SKM-1 treated with dmso at 0.1 percent for 144 hours (cell line): ENCODE measurements around the gene HDAC11.

ENCODE experiments used
- DNase-seq: peaks from one replicate; lab custom pipeline; 2025; ENCODE audit not compliant: unreplicated experiment; lab: John Stamatoyannopoulos, UW

Gene HDAC11

GRCh38 chr3:13540297-13540995, 60.3 kb downstream of the HDAC11 start:
- DNase-seq: no peak

DNA sequence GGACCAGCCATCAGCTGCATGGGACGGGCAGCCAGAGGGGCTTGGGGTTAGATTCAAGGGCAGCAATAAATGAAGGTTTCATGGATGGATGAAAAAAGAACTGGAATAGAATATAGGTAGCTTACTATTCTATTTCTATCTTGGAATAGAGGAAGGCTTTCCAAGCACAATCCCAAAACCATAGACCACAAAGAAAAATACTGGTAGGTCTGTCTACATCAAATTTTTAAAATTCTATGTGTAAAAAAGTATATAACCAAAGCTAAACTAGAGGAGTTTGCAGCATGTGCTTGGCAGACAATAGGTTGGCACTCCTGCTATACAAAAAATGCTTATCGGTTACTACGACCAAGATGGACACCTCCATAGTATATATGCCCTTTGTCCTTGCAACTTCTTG, 61.6 kb downstream of the HDAC11 start:
- DNase-seq: no peak

DNA sequence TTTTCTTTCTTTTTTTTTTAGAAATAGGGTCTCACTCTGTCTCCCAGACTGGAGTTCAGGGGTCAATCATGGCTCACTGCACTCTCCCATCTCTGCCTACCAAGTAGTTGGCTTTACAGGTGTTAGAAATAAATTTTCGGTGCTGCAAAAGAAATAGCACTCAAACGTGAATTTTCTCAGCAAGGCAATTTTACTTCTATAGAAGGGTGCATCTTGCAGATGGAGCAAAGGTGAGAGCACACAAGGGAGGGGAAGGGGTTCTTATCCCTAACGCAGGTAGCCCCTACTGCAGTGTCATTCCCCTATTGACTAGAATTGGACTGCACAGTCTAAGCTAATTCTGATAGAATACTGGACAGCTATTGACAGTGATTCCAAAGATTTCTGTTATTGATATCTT, 62.0 kb downstream of the HDAC11 start:
- no peak for DNase-seq

- DNase-seq: no peak
Measured at GRCh38 chr3:13543253-13543652, 63.1 kb downstream of the HDAC11 start.

DNA sequence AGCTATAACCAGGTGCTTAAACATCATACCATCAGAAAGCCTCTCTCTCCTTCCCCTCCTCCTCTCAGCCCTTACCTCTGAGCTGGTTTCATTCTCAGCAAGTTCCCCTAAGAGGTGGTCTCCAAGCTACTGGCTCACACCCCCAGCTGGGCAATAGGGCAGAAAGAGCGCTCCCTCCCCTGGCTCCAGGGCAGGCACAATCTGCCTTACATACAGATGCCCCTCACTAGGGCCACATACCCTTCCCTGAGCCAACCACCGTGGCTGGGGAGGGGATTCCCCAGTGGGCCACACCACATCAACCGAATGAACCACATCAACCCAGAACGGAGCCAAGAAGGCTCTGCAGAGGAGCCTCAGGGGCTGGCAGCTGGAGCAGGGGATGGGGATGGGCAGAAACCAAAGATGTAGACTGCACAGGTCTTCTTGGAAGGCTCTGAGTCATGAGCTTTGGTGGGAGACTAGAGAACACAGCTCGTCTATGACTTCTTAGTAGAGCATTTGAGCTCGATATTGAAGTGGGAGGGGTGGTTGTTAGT, 64.3 kb downstream of the HDAC11 start:
- no peak for DNase-seq

DNA sequence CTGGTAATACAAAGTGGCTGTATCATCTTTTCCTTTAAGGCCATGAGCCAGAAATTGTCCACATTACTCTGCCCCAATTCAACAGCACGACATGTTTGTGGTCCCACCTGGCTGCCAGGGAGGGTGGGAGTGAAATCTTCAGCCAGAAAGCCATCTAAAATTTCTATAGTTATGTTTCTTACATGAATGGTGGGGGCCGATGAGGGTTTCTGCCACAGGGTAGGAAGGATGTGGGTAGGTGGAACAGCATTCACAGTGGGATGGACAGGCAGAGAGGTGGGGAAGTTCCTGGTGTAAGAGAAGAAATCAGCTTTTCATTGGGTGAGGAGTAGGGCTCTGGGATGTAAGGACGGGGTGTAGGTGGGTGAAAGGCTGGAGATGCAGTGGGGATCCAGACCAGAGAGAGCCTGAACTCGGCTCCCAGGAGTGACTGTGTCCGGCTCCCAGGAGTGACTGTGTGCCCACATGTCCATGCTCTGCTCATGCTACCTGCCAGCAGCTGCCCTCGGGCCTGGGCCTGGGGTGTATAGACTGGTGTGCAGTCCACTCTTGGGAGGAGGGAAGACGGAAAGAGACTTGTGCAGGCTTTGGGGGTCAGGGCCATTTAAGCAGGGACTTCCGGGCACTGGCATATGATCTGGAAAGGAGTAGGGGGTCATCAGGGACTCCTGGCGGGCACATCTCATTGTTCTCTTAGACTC, 65.0 kb downstream of the HDAC11 start:
- DNase-seq: no peak

- DNase-seq: no peak
Measured at GRCh38 chr3:13545952-13546454, 65.9 kb downstream of the HDAC11 start.

GRCh38 chr3:13546667-13547171, 66.6 kb downstream of the HDAC11 start:
- DNase-seq: no peak

DNA sequence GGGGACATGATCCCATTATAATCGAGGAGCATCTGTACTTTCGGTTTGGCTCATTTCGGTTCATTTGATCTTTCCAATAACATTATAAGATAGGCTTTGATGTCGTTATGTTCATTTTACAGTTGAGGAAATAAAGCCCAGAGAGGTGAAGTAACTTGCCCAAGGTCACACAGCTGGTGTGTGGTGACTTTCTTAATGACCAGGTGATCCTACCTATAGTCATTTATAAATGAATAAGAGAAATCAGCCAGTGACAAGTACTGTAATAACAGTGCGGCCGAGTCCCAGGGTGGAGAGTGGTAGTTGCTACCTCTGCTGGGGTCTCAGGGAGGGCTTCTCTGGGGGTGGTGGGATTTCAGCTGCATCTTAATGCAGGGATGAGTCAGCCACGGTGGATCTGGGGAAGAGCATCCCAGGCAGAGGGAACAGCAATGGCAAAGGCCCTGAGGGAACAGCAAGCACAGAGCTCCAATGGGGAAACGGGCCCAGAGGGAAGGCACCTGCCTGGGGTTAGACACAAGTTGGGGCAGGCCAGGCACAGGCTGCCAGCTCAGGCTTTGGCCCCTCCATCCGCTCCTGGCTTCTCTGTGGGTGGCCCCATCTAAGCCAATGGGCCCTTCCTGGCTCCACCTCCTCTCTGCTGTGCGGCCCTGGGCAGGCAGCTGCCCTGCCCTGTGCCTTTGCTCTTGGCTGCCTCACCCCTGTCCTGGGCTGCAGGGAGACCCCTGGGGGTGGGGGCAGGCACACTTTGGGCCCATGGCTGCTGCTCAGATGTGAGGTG, 67.7 kb downstream of the HDAC11 start:
- DNase-seq: no peak

- peak; percentile 3 for DNase-seq
Measured at GRCh38 chr3:13548696-13549622, 68.9 kb downstream of the HDAC11 start, which contains the start of gene FBLN2. TSS of gene FBLN2 (plus strand) at chr3:13549125. CDS start at chr3:13570356, 21,231 bp downstream.

- no peak for DNase-seq
Measured at GRCh38 chr3:13549623-13550422, 69.7 kb downstream of the HDAC11 start.

DNA sequence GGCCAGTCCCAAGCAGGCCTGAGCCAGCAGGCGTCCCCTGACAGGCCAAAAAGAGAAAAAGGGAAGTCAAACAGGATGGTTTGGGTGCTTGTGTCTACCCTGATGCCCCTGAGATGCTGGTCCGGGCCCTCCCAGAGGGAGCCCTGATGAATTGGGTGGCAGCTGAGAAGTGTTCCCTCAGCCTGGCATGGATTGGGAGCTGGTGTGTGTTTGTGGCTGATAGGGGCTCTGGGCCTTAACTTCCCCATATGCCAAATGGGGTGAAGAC, 70.3 kb downstream of the HDAC11 start:
- no peak for DNase-seq

DNA sequence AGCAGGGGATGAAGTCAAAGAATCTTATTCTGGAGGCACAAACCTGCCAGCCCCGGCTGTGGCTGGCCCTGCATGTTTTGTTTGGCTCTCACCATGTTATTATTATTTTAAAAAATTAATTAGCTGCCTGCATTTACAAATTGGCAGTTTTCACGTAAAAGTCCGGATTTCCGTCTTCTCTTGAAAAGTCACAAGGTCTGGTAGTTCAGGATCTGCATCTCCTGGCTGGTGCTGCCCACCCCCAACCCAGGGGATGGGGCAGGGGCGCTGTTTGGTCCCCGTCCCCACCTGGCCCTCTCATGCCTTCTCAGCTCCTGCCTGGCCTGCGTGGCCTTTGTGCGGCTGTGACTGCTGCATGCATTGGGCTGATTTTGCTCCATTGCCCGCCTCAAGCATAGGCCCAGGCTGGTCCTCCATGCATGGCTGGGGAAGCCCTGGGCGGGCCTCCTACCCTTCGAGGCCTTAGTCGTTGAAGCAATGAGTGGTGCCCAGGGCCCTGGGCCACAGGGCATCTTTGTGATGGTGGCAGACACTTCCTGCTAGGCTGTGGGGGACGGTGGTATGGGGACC, 70.8 kb downstream of the HDAC11 start:
- DNase-seq: no peak

DNA sequence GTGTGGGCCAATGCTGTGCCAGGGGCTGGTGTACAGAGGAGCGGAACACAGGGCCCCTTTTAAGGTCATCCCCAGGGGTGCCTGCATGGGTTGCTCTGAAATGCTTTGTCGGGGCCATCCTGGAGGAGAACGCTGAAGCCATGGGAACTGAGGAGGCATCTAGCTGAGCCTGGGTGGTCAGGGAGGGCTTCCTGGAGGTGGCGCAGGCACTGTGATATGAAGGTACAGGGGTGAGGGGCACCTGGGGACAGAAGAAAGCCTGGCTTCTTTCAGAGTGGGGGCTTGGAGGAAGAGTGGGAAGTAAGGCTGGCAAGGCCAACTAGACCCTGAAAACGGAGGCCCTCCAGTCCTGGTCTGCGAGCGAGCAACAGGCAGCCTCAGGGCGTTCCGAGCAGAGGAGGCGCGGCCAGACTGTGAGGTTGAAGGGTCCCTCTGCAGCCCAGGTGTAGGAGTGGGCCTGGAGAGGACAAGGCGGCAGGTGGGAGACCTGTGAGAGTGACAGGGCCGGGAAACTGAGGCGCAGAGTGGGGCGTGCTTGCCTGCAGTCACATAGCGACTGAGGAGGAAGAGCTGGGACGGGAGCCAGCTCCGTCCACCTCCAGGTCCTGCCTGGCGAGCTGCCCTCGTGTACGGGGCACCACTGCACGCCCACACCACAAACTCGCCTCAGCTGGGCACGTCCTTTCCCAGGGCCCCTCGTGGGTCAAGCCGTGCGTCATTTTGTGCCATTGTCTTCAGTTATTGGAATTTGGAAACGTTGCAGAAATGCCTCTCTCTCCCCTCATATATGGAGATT, 72.9 kb downstream of the HDAC11 start:
- DNase-seq: no peak

DNA sequence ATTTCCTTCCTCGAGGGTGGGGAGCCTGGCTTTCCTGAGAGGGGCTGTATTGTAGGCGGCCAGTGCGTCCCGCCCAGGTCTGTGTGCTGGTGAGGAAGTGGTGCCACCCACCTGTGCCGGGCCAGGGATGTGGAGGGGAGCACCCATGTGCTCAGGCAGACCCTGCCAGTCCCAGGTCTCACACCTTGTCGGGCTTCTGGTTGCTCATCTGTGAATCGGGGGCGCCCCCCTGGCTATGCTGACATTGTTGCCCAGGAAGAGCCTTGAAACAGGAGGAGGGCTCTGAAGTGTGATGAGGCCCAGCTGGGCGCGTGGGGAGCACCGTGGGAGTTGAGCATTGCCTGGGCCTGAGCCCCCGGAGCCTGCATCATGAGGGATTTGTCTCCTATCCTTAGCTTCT, 73.6 kb downstream of the HDAC11 start:
- no peak for DNase-seq

DNA sequence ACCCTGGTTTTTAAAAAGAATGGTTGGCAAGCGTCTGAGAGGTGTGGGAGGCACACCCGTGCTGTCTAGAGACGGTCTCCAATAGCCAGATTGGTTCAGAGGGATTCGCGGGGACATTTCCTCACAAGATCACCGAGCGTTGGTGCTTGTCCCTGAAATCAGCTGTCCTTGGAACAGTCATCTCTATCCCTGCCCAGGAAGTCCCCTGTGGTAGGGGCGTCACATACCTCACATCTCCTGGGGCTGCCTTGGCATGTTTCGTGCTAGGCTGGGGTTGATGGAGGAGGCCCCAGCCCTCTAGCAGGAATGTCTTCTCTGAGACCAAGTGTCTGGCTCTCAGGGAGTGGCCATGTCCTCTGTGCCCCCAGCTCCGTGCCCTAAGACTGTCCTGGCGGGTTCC, 75.6 kb downstream of the HDAC11 start:
- no peak for DNase-seq
